HG03066 (cell line): ENCODE data around the gene ZCCHC3.
A peak's percentile ranks its signal among the peaks of the same experiment; 100 is the strongest.
"Not testable (repeated sequence)": the region's sequence is repeated elsewhere in the genome, so short reads cannot be mapped to it uniquely, and the experiment has no call there.

Source experiments
- ATAC-seq: cut with Tn5 transposase; IDR thresholded peaks from one replicate; pipeline ENCODE4 v1.9.1; 2021; ENCODE audit warnings: low read depth; ENCODE audit not compliant: unreplicated experiment

ZCCHC3 gene

GRCh38 chr20:336040-336439 is 38.7 kb downstream of the ZCCHC3 start:
- ATAC-seq: not testable (repeated sequence)

DNA sequence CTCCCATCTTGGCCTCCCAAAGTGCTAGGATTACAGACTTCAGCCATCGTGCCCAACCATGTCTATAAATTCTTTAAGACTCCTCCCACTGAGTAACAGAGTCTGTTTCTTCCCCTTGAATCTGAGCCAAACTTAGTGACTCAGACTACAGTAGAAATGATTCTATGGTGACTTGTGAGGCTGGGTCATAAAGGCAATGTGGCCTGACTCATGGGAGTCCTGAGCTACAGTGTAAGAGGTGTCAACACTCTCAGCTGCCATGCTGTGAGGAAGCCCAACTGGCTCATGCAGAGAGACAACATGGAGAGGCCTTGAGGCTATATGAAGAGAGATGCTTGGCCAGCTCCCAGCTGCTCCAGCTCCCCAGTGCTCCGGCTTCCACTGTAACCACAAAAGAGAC is 44.3 kb downstream of the ZCCHC3 start:
- no peak for ATAC-seq

DNA sequence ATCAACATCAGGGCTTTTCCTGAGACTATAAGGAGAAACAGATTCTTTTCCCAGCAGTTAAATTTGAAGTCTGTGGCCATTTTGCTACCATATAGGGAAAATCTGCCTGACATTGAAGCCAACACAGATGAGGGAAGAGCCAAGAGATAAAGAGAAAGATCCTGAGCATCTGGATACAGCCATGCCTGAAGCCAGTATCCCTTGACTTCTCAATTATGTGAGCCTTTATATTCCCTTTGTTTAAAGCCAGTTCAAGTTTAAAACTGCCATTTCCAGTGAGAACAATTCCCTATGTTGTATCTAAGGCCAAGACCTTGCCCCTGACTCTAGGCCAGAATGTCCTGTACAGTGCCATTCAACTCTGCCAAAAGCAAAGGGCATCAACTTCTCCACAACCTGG is 45.7 kb downstream of the ZCCHC3 start:
- ATAC-seq: no peak

DNA sequence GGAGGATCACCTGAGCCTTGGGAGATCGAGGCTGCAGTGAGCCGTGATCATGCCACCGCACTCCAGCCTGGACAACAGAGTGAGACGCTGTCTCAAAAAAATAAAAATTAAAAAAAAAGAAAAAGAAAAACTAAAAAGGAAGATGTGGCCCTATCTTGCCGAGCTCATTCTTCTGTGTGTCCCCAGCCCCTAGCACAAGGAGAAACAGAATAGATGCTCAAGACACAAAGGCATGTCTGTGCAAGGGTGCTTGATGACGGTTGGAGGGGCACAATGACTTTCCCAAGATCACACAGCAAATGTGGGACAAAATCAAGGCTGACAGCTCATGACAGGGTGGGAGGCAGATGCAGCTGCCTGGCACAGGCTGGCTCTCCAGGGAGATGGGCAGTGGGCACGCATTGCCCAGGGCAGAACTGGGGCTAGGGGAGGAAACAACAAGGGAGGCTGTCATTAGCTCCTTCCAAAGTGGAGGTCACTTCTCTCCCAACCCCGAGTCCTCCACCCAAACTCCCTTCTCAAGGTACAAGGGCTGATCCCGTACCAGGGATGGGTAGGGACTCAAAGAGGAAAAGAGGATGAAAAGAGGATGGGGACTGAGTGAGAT is 48.8 kb downstream of the ZCCHC3 start:
- no peak for ATAC-seq

DNA sequence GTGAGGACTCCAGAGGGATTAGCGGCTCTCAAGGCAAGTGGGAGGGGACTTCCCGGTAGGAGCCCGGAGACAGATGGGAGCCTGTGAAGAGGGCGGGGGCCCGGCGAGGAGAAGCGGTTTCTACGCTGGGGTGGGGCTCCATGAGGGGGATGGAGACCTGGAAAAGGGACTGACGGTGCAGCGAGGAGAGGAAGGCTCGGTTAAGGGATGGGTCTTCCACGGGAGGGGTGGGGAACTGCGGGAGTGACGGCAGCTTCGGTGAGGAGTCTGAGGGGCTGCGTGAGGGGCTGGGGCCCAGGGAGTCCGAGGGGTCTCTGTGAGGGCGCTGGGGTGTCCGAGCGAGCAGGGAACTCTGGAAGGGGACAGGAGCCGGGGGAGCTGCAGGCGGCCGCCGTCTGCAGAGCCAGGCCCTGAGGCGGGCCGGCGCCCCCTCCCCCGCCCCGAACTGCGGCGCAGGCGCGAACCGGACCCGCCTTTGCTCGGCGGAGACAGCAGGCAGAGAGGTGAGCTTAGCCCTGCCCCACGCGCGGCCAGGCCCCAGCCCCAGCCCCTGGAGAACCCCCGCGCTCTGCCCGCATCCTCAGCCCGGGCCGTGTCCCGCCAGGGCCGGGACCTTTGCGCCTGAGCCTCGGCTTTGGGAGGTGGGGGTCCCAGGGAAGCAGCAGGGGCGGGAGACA is 49.4 kb downstream of the ZCCHC3 start, which contains the start of gene NRSN2:
TSS of gene NRSN2 (plus strand) at position 472 of the 677 bp plus-strand sequence. CDS start 2,533 bp downstream, outside the sequence.
- no peak for ATAC-seq

DNA sequence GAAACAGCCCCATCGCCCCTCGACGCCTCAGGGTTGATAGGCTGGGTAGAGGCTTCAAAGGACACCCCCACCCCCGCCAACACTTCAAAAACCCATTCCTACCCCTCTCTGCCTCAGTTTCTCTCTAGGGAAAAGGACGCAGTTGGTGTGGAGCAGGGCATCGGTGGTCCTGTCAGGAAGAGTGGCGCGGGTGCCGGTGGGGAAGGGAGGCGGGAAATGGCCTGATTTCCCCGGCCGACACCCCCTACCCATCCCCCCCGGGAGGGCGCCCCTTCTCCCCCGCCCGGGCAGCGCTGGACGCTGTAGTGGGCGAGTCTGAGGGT is 49.9 kb downstream of the ZCCHC3 start:
- no peak for ATAC-seq

DNA sequence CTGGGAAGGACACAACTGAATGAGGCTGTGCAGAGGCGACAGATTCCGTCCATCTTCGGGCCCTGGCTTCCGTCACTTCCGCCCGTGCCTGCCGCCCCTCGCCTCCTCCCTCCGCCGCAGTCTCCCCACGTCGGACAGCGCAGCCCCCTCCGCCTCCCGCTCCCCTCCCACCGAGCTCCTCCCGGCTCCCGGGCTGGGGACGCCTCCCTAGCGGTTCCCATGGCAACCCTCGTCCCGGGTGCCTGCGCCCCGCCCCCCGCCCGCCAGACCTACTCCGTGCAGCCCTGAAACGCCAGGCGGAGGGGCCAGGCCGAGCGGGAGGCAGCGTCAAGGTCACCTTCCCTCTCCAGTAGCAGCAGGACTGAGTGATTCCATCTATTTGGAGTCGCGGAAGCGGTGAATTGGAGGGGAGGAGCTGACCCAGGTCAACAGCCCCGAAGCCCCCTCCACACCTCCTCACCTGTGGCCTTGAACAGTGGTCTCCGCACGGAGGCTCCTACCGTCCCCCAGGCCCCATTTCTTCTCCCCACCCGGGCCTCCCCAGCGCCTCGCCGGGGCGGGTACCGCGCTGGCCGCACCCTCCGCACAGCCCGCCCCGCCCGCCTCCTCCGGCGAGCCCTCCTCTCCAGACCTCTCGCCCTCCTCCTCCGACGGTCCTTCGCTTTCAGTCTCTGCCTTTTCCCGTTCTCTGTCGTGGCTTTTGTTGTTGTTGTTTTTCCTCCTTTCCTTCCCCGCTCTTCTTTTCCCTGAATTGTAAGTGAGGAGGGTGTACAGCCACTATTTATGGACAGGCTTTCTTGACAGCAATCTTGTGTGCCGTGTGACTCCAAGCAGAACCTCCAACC is 50.5 kb downstream of the ZCCHC3 start:
- ATAC-seq: peak; percentile 79

- no peak for ATAC-seq
Measured at GRCh38 chr20:348972-349841, 51.8 kb downstream of the ZCCHC3 start.
